GM18867 (cell line): Measurements from ENCODE around the gene P3H3.

ENCODE experiments used
- ATAC-seq: cut with Tn5 transposase; IDR thresholded peaks from one replicate; pipeline ENCODE4 v1.9.1; 2021; ENCODE audit warnings: mild to moderate bottlenecking, moderate library complexity; ENCODE audit not compliant: unreplicated experiment

Gene P3H3

DNA sequence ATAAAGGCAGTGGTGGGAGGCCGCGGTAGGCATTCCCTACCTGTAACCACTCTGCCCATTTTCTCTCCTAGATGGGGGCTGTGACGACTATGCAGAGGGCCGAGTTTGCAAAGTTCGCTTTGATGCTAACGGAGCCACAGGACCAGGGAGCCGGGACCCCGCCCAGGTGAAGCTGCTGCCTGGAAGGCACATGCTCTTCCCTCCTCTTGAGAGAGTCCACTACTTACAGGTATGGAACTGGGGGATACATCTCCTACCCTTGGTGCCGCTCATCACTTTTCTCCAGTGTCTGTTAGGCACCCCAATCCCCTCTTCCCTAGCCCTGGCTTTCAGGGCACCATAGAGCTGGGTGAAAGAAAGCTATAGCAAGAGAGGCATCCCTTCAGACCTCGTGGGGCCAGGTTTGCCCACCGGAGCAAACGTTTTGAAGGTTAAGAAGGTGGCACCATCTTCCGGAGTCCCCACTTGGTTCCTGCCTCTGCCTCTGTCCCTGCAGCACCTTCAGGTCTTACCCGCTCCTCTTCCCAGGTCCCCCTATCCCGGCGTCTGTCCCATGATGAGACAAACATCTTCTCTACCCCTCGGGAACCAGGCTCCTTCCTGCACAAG lies 2.0 kb upstream of the P3H3 start:
- ATAC-seq = no peak

DNA sequence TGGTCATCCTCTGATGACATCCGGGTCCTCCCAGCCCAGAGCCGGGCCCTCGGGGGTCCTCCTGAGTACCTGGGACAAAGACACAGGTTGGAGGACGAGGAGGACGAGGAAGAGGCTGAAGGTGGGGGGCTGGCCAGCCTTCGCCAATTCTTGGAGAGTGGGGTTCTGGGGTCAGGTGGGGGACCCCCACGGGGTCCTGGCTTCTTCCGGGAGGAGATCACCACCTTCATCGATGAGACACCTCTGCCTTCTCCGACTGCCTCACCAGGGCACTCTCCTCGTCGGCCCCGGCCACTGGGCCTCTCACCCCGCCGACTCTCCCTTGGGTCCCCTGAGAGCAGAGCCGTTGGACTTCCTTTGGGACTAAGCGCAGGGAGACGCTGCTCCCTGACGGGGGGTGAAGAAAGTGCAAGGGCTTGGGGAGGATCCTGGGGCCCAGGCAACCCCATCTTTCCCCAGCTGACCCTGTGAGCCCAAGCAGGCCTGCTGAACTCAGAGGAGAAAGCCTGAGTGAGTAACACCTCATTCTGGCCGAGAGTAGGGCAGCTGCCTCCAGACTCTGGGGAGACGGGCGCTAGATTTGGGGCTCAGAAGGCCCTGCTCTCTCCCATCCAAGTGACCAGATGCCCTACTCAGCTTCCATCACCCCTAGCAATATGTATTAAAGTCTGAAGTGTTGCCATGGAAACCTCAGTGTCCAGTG lies 1.3 kb upstream of the P3H3 start:
- ATAC-seq = no peak

DNA sequence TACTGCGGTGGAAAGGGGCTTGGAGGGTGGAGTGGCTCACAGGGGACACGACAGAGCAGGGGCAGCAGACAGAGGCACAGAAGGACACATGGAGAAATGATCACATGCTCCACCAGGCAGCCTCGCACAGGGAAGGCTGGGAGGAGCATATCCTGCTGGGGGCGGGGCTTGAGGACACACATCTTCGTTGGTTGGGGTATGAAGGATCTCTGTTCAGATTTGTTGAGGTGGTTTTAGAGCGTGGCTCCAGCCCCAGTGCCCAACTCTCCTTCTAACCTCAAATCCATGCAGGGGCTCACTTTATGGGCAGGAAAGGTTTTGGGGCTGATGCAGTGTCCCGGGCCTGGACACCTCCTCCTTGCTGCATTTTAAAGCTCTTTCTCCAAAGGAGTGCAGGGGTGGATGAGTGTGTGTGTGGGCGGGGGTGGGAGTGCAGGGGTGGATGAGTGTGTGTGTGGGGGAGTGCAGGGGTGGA lies 733 bp upstream of the P3H3 start:
- no peak for ATAC-seq

DNA sequence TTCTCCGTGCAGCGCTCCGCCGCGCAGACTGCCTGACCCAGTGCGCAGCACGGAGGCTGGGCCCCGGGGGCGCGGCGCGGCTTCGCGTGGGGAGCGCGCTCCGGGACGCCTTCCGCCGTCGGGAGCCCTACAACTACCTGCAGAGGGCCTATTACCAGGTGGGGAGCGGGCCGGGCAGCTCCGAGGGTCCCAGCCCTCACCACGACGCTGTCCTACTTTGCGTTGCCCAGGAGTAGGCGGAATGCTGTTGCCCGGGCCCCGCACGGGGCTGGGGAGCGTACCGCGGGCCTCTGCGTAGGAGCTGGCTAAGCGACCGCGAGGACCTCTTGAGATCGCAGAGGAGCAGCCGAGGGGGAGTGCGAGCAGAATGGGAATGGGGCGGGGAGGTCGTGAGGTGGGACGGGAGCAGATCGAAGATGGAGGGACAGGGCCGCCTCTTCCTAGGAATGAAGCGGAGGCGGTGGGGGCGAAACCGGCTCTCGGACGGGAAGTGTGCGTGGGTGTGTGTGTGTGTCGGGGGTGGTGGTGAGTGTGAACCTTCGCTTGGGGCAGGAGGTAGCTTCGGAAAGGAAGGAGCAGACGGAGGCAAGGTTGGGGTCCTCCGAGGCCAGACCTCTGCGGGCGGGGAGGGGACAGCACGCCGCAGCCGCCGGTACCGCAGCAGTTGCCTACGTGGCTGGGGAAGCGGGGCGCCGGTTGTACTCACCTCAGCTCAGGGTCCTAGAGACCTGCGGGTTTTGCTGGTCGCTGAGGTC lies 751 bp downstream of the P3H3 start:
- ATAC-seq = no peak

DNA sequence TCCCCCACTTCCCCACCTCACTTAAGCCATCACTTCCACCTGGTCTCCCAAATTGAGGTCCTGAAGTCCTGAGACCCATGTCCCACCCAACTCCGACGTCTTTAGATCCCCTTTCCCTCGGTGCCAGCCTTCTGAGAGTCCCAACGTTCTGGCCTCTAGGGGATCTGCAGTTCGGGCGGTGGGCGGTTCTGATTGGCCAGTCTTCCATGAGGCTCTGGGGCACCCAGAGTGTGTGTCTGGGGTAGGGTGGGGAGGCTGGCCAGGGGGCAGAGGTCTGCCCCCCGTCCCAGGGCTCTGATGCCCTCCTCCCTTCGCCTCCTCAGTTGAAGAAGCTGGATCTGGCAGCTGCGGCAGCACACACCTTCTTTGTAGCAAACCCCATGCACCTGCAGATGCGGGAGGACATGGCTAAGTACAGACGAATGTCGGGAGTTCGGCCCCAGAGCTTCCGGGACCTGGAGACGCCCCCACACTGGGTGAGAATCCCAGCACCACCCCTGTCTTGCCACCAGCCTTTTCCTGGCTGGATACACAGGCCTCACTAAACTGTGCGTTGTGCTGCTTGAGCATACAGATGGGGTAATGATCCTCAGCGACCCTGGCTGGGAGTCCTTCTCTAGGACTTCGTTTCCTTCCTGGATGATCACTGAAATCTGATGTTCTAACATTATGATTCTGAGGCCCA lies 1.5 kb downstream of the P3H3 start:
- no peak for ATAC-seq

DNA sequence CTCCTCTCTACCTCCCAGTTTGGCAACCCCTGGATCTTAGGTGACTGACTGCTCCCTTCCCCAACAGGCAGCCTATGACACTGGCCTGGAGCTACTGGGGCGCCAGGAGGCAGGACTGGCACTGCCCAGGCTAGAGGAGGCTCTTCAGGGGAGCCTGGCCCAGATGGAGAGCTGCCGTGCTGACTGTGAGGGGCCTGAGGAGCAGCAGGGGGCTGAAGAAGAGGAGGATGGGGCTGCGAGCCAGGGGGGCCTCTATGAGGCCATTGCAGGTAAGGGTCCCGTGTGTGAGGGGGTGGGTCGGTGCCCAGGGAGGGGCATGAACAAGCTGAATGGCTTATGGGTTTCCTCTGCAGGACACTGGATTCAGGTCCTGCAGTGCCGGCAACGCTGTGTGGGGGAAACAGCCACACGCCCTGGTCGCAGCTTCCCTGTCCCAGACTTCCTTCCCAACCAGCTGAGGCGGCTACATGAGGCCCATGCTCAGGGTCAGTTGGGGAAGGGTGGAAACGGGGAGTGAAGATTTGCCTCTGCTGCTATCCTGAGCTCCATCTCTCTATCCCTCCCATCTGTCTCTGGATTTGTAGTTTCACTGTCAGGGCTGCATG lies 2.2 kb downstream of the P3H3 start:
- no peak for ATAC-seq

DNA sequence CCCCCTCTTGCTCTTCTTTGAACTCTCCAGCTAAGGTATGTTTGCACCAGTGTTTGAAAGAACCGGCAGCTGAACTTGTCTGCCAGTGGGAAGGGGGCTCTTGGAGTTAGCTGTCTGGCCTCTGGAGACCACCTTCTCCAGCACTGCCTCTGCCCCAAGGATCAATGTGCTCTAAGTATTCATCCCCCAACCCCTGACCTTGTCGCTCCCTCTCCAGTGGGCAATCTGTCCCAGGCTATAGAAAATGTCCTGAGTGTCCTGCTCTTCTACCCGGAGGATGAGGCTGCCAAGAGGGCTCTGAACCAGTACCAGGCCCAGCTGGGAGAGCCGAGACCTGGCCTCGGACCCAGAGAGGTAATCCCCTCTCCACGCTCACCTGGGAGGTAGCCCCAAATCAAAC lies 2.8 kb downstream of the P3H3 start:
- ATAC-seq = no peak

DNA sequence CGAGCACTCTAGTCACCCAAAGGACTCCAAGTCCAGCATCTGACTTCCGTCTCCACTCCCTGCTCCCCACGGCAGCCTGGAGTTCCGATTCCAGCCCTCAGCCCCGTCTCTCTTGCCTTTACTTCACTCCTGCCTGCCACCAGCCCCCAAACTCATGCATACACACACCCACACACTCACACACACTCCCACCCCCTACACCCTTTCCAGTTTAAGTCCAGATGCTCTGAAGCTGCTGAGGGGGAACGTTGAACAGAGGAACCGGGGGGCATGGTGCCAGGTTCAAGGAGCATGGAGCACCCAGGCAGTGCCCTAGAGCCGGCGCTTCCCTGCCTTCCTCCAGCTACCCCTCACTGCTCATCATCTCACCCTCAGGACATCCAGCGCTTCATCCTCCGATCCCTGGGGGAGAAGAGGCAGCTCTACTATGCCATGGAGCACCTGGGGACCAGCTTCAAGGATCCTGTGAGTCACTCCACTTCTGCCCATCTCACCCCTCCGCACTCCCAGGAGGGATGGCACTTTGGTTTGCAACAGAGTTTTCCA lies 3.3 kb downstream of the P3H3 start:
- ATAC-seq = no peak

DNA sequence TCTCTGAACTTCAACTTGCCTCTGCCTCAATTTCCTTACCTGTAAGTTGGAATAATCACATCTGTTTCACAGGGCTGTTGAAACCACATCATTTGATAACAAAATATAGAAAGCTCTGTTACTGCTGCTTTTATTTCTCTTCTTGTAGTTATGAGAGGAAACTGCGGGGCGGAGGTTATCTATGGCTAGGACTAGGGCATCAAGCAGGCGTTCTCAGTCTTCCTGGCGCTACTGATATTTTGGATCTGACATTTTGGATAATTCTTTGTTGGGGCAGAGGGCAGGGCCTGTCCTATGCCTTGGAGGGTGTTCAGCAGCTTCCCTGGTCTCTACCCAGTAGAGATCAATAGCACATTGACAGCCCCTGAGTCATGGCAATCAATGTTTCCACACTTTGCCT lies 3.9 kb downstream of the P3H3 start:
- no peak for ATAC-seq

DNA sequence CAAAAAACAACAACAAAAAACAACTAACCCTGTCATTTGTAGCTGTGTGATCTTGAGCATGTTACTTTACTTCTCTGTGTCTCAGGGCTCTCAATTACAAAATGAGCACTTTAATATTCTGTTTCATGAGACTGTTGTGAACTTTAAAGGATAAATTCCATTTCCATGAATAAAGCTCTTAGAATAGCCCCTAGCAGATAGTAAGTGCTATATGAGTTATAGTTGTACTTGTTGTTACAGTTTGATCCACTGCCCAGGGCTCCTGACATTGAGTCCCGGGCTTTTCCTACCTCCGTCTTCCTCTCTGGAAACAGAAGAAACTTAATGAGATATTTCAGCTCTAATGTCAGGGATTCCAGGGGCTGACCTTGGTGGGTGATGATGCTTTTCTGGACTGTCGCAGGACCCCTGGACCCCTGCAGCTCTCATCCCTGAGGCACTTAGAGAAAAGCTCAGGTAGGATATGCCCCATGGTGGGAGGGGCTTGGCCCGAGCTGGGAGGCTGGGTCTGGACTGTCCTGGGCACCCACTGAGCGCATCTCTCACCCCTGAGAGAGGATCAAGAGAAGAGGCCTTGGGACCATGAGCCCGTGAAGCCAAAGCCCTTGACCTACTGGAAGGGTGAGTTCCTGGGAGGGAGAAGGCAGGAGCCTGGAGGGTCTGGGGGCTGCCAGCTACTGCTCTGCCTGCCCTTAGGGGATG lies 5.1 kb downstream of the P3H3 start:
- ATAC-seq = no peak

DNA sequence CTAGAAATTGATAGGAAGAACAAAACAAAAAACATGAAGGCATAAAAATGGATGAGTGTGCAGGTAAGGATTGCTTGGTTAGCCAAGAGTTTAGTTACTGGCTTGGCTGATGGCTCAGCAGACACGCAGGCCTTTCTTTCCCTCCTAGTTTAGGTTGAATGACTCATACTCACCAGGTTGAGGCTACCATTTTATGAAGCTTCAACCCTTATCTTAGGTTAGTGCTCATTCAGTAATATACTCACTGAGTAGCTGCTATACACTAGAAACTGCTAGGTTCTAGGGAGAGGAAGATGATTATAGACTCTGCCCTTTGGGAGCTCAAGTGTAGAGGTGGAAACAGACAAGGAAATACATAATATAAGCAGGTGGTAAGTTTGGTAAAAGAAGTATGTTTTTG lies 6.0 kb downstream of the P3H3 start:
- no peak for ATAC-seq

DNA sequence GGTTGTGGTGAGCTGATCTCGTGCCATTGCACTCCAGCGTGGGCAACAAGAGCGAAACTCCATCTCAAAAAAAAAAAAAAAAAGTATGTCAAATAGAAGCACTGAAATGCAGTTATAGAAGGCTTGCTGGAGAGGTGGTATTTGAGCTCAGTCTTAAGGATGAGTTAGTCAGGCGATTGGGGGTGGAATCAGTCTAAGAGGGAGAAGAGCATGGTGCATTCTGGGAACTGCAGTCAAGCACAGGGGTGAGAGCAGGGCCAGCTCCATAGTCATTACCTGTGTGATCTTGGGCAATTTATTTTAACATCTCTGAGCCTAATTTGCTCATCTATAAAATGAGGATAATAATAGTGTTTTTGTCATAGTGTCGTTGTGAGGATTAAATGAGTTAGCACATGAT lies 6.7 kb downstream of the P3H3 start:
- no peak for ATAC-seq

DNA sequence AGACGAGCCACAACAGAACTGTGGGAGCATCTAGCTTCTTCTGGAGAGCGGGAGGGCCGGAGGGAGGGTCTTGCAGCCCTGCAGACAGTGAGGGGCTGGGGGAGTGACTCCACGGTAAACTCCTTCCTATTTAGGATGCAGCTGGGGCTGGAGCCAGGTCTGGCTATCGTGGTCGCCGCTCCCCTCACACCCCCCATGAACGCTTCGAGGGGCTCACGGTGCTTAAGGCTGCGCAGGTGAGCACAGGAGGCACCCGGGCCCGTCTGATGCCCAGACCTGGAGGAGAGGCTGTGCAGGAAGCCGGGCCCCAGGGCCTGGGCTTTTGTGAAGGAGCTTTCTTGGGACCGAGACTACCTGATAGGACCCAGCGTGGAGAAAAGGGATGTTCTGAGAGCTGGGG lies 8.6 kb downstream of the P3H3 start:
- ATAC-seq = no peak

DNA sequence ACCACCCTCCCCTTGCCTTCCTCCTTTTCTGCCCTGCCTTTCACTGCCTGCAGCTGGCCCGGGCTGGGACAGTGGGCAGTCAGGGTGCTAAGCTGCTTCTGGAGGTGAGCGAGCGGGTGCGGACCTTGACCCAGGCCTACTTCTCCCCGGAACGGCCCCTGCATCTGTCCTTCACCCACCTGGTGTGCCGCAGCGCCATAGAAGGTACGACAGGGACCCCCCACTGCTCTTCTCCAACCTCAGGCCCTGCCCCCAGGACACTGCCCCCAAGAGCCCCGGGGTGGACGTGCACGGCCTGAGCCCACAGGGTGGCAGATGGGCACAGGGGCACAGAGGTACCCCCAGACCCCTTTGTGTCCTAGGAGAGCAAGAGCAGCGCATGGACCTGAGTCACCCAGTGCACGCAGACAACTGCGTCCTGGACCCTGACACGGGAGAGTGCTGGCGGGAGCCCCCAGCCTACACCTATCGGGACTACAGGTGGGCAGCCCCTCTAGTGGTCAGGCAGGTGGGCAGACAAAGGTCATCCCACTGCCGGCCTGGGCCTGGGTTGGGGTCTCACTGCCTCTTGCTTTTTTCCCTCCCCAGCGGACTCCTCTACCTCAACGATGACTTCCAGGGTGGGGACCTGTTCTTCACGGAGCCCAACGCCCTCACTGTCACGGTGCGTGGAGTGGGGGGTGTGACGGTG lies 9.3 kb downstream of the P3H3 start:
- no peak for ATAC-seq

DNA sequence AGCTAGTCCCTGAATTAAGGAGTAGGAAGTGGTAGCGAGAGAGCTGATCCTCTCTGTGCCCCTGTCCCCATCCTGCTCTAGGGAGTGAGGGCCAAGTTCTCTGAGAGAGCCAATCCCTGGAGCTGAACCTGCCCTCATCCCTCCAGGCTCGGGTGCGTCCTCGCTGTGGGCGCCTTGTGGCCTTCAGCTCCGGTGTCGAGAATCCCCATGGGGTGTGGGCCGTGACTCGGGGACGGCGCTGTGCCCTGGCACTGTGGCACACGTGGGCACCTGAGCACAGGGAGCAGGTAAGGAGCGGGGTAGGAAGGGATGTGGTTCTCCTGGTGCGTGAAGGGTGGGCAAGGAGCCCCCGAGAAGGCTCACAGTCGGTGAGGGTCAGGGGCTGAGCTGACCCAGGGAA lies 10.6 kb downstream of the P3H3 start:
- no peak for ATAC-seq

DNA sequence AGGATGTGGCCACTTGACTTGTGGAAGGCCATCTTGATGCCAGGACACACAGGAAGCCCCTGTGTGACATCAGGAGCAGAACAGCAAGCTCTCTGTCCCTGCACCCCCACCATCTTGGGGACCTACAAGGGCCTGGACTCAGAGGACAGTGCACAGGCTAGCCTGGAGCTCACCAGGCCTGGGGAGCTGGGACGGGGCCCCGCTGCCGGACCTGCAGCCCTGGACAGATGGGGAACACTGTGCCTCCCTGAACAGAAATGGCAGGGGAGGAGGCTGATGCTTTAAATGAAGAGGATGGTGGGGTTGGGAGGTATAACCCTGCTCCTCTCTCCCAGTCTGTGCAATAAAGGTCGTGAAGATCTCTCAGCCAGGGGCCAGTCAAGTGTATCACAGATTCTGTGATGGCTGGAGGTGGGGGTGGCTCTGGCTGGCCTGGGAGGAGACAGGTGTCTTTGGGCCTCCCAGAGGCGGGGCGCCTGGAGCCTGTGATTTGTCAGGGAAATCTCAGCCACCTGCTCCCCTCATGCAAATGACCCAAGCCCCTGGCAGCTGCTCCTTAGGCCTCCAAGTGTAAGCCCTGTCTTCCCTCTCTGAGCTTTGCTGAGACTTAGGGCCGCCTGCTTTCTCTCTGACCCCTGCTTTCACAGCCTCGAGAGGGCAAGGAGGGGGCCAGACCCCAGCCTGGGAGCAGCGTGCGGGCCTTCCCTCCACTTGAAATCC lies 11.4 kb downstream of the P3H3 start:
- ATAC-seq = peak; percentile 79

DNA sequence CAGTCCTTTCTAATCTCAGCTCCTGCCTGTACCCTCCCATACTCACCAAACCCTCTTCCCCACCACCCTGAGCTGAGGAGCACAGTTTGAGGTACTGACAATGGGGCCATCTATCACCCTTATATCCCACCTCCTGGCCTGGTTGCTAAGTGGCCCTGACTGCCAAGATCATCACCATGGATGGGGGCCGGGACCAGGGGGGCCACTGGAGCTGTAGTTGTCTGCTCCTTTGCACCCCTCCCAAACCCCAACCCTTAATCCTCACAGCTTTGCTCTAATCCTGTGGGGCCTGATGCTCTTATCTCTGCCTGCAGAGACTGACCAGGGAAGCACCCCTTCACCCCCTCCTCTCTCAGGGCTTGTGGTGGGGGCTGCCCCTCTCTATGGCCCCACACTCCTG lies 12.1 kb downstream of the P3H3 start:
- no peak for ATAC-seq

DNA sequence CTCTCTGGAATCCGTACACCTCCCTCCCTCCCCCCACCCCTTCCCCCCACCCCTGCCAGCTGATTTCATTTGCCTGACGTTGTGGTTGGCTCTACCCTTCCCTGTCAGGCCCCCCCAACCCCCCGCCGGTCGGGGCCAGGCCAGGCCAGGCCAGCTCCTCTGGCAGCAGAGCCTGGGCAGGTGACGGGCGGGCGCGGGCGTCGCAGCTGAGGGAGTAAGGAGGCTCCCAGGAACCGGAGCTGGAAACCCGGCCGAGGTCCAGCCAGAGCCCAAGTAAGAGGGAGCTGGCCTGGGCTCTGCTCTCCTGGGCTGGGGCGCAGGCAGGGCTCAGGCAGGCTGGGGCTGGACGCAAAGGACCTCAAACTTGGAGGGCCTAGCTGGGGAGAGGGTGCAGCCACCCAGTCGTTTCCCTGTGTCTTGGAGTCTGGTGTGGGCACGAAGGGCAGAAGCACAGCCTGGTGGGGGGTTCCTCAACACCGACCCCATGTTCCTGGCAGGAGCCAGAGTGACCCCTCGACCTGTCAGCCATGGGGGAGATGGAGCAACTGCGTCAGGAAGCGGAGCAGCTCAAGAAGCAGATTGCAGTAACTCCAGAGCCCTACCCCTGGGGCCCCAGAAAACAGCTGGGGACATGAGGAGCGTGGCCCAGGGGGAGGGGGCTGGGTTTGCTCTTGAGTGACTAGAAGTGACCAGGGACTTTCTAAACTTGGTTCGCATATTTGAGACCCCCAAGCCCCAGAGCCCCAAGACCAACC lies 12.7 kb downstream of the P3H3 start, which contains the start of gene GNB3:
GNB3 (plus strand) TSS at position 165 of the 755 bp plus-strand sequence; CDS start at position 528, 363 bp downstream.
- no peak for ATAC-seq
